ENCODE data around the gene ZNF554. TPM values are rescaled to one million over a fixed set of nuclear protein-coding genes. Genes with fewer than 3 reads are reported as not detected.

ZNF554 gene
- total RNA-seq, 1 experiment from 2014 or later: 5.9 TPM

DNA sequence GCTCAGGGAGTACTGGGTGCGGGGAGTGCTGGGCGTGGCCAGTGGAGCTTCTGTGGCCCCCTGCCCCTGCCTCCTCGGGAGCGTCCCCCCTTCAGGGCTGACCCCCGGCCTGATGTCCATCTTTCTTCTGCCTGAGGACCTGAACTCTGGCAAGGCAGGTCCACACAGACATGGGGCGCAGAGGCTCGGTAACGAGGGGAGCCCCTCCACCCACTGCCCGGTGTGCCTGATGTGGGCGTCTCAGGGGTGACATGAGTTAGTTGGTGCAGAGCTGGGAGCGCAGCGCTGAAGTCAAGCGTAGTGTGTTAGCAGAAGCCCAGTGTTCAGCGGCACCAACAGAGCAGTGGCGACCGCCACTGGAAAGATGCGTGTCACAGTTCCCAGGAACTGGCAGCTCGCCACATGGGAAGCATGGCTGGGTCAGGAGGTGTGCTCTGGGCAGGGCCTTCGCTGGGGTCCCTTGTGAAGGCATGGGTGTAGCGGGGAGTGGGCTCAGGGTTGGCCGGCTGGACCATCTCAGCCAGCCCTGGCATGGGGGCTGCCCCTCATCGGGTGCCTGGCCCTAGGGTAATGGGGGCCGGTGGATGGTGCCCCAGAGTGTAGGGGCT lies 22.9 kb upstream of the ZNF554 start:
- Histone ChIP-seq H2BK12ac (ENCODE audit: insufficient read length, low read depth, low read length) (no peak overlapping the region), H3T11ph (ENCODE audit: low read length) (no peak overlapping the region), H3K27ac (ENCODE audit: insufficient read length, low read depth, low read length) (no peak overlapping the region), H2BK120ac (ENCODE audit: low read depth, low read length, poor library complexity, severe bottlenecking) (no peak overlapping the region), H3K23me2 (ENCODE audit: insufficient read length, low read depth, low read length, poor library complexity, severe bottlenecking) (no peaks in the 10 kb centered on the region), H3K18ac (ENCODE audit: insufficient read length, low read depth, low read length) (no peak overlapping the region), H4K91ac (ENCODE audit: insufficient read length, low read depth, low read length) (no peak overlapping the region), H3K27me3 (ENCODE audit: insufficient read depth, low read length) (no peaks in the 10 kb centered on the region), H2BK20ac (ENCODE audit: low read depth, low read length, poor library complexity, severe bottlenecking) (no peak overlapping the region), H2BK15ac (ENCODE audit: low read depth, low read length) (no peak overlapping the region), H2AK5ac (ENCODE audit: insufficient read length, low read length) (no peak overlapping the region), H4K20me1 (ENCODE audit: control insufficient read depth, insufficient read depth, insufficient read length) (no peaks in the 10 kb centered on the region), H2AFZ (ENCODE audit: low read length) (no peak overlapping the region), H3K14ac (ENCODE audit: insufficient read depth, low read length) (no peak overlapping the region), H2BK5ac (ENCODE audit: insufficient read length, low read length) (no peak overlapping the region), H3K56ac (ENCODE audit: insufficient read length, low read depth, low read length) (no peak overlapping the region), H4K8ac (replicated peaks; ENCODE audit: insufficient read length, low read depth, low read length) (no peak overlapping the region), H3K9ac (ENCODE audit: extremely low read depth, insufficient read length, low read length) (no peak overlapping the region), H3K4me1 (ENCODE audit: insufficient read depth, low read length) (no peaks in the 10 kb centered on the region), H3K4ac (ENCODE audit: low read depth, low read length) (no peak overlapping the region), H4K5ac (ENCODE audit: insufficient read length, low read depth, low read length) (no peak overlapping the region), H3K23ac (ENCODE audit: insufficient read length, low read depth, low read length) (no peak overlapping the region), H3K4me2 (ENCODE audit: insufficient read depth, insufficient read length, low read length) (no peak overlapping the region), H3K79me2 (ENCODE audit: insufficient read depth, low read length) (no peaks in the 10 kb centered on the region), H3K79me1 (ENCODE audit: insufficient read depth, low read depth, low read length, poor library complexity, severe bottlenecking) (peaks cover 2% of the 10 kb centered on the region), H3K9me3 (ENCODE audit: control insufficient read depth, low read depth, low read length) (no peaks in the 10 kb centered on the region)
- WGBS (ENCODE audit: extremely low coverage, insufficient read length, low lambda C conversion rate): no CpG with 5 or more reads among the region's 23 CpGs
- TF ChIP-seq, protein P1, sequence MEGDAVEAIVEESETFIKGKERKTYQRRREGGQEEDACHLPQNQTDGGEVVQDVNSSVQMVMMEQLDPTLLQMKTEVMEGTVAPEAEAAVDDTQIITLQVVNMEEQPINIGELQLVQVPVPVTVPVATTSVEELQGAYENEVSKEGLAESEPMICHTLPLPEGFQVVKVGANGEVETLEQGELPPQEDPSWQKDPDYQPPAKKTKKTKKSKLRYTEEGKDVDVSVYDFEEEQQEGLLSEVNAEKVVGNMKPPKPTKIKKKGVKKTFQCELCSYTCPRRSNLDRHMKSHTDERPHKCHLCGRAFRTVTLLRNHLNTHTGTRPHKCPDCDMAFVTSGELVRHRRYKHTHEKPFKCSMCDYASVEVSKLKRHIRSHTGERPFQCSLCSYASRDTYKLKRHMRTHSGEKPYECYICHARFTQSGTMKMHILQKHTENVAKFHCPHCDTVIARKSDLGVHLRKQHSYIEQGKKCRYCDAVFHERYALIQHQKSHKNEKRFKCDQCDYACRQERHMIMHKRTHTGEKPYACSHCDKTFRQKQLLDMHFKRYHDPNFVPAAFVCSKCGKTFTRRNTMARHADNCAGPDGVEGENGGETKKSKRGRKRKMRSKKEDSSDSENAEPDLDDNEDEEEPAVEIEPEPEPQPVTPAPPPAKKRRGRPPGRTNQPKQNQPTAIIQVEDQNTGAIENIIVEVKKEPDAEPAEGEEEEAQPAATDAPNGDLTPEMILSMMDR (conservative IDR thresholded peaks at IDR 0.05): no peak
- Mint-ChIP-seq H3K9me3 (no peaks in the 10 kb centered on the region), H3K4me1 (peaks cover 0 to 2% of the 10 kb centered on the region in 2 experiments; a peak in 1 of 4 replicates), H3K27me3 (ENCODE audit: low read depth) (no peaks in the 10 kb centered on the region), H3K27ac (0 out of 7 replicates have a peak overlapping the region, but pooled peaks of 1 of the 3 experiments have one; percentile 28), H3K4me3 (no peak overlapping the region), H3K36me3 (ENCODE audit: insufficient read depth in 1 of 3, low read depth in 3 of 3) (peaks cover 44 to 83% (median 79%) of the 10 kb centered on the region in 3 experiments; a peak in 6 of 7 replicates)
- no peak for DNase-seq
